HEK293T (cell line): Measurements from ENCODE around the gene PCGF3.
"Not testable (repeated sequence)": the region's sequence is repeated elsewhere in the genome, so short reads cannot be mapped to it uniquely, and the experiment has no call there.

Experiments used
- CTCF ChIA-PET: fragments of 350-600 bp; formaldehyde crosslinking; extraction: SDS; loops from one replicate; lab custom pipeline; 2021; ENCODE audit warnings: antibody characterized with exemption, inconsistent platforms; lab: Yijun Ruan, JAX
- POLR2A ChIA-PET: fragments of 350-600 bp; formaldehyde crosslinking; extraction: SDS; loops from one replicate; lab custom pipeline; 2020; ENCODE audit warnings: antibody characterized with exemption, inconsistent platforms; lab: Yijun Ruan, JAX
- DNase-seq: peaks from one replicate; pipeline ENCODE4 v3.0.0; 2012; ENCODE audit warnings: mixed read lengths; ENCODE audit errors: extremely low spot score
- ARNT ChIP-seq: fragments of 450-650 bp; IDR thresholded peaks from 2 replicates; pipeline ENCODE4 v1.6.1; 2017; ENCODE audit warnings: mild to moderate bottlenecking
- BHLHE40 ChIP-seq: fragments of 450-650 bp; IDR thresholded peaks from 2 replicates; pipeline ENCODE4 v1.6.1; 2016; ENCODE audit warnings: mild to moderate bottlenecking, moderate library complexity, borderline replicate concordance
- CTBP1 ChIP-seq: fragments of 450-650 bp; IDR thresholded peaks from 2 replicates; pipeline ENCODE4 v1.6.1; 2016; ENCODE audit warnings: borderline replicate concordance
- ELF4 ChIP-seq: fragments of 450-650 bp; IDR thresholded peaks from 2 replicates; pipeline ENCODE4 v1.6.1; 2017; ENCODE audit warnings: antibody characterized with exemption
- FOXA1 ChIP-seq: fragments of 450-650 bp; IDR thresholded peaks from 2 replicates; pipeline ENCODE4 v1.6.1; 2016; ENCODE audit warnings: mild to moderate bottlenecking
- FOXK2 ChIP-seq: fragments of 450-650 bp; IDR thresholded peaks from 2 replicates; pipeline ENCODE4 v1.6.1; 2016; ENCODE audit warnings: mild to moderate bottlenecking
- FOXM1 ChIP-seq: fragments of 450-650 bp; IDR thresholded peaks from 2 replicates; pipeline ENCODE4 v1.6.1; 2017; ENCODE audit warnings: mild to moderate bottlenecking, borderline replicate concordance
- HDGF ChIP-seq: fragments of 450-650 bp; IDR thresholded peaks from 2 replicates; pipeline ENCODE4 v1.6.1; 2017; ENCODE audit warnings: antibody characterized with exemption, borderline replicate concordance
- L3MBTL2 ChIP-seq: fragments of 450-650 bp; conservative IDR thresholded peaks from 2 replicates; pipeline ENCODE4 v1.6.1; 2016; ENCODE audit warnings: mild to moderate bottlenecking
- LEF1 ChIP-seq: fragments of 450-650 bp; IDR thresholded peaks from 2 replicates; pipeline ENCODE4 v1.6.1; 2017; ENCODE audit warnings: mild to moderate bottlenecking, borderline replicate concordance
- NFRKB ChIP-seq: fragments of 450-650 bp; IDR thresholded peaks from 2 replicates; pipeline ENCODE4 v1.6.1; 2016; ENCODE audit warnings: mild to moderate bottlenecking, moderate library complexity
- PKNOX1 ChIP-seq: fragments of 450-650 bp; IDR thresholded peaks from 2 replicates; pipeline ENCODE4 v1.6.1; 2016
- SP1 ChIP-seq: fragments of 450-650 bp; IDR thresholded peaks from 2 replicates; pipeline ENCODE4 v1.6.1; 2017
- SUZ12 ChIP-seq: fragments of 450-650 bp; IDR thresholded peaks from 2 replicates; pipeline ENCODE4 v1.6.1; 2016; ENCODE audit warnings: mild to moderate bottlenecking
- TARDBP ChIP-seq: fragments of 450-650 bp; IDR thresholded peaks from 2 replicates; pipeline ENCODE4 v1.6.1; 2016
- ZNF384 ChIP-seq: fragments of 450-650 bp; IDR thresholded peaks from 2 replicates; pipeline ENCODE4 v1.6.1; 2016

Gene PCGF3

GRCh38 chr4:732486-732885, 26.9 kb downstream of the PCGF3 start:
- TF ChIP-seq CTBP1: no peak
- no peak for TF ChIP-seq PKNOX1
- TF ChIP-seq BHLHE40: no peak
- no peak for TF ChIP-seq NFRKB
- TF ChIP-seq SUZ12: no peak
- no peak for TF ChIP-seq SP1
- TF ChIP-seq TARDBP: no peak
- no peak for TF ChIP-seq LEF1
- TF ChIP-seq FOXK2: no peak
- TF ChIP-seq L3MBTL2: no peak
- no peak for TF ChIP-seq ELF4
- ChIA-PET CTCF (no interaction called here), POLR2A (no interaction called here)
- no peak for DNase-seq

- CTCF ChIA-PET: no interaction called here
- no peak for DNase-seq
- no peak for TF ChIP-seq TARDBP
- no peak for TF ChIP-seq LEF1
- no peak for TF ChIP-seq NFRKB
- no peak for TF ChIP-seq ARNT
- POLR2A ChIA-PET: no interaction called here
Measured at GRCh38 chr4:732911-733630, 27.4 kb downstream of the PCGF3 start.

GRCh38 chr4:733631-733980, 28.0 kb downstream of the PCGF3 start:
- TF ChIP-seq PKNOX1 (no peak), SP1 (no peak), ELF4 (no peak), FOXM1 (no peak), TARDBP (no peak), HDGF (no peak), ARNT (no peak), BHLHE40 (no peak), SUZ12 (no peak), ZNF384 (no peak)
- ChIA-PET CTCF (no interaction called here), POLR2A (no interaction called here)
- DNase-seq: no peak

GRCh38 chr4:734075-734474, 28.4 kb downstream of the PCGF3 start:
- no peak for DNase-seq
- ChIA-PET POLR2A (no interaction called here), CTCF (interaction anchor here (0.9 kb wide), 1 partner anchor 9 kb away, joined by 3 read pairs; no protein-coding TSS in a partner anchor)
- TF ChIP-seq HDGF (no peak), ZNF384 (no peak), FOXK2 (no peak), LEF1 (no peak), ARNT (no peak), PKNOX1 (no peak), L3MBTL2 (no peak), SUZ12 (no peak), FOXM1 (no peak), FOXA1 (no peak), TARDBP (no peak), CTBP1 (no peak), SP1 (no peak), NFRKB (no peak)

- ChIA-PET CTCF (interaction anchor here (0.9 kb wide), 1 partner anchor 8 kb away, joined by 3 read pairs; no protein-coding TSS in a partner anchor), POLR2A (no interaction called here)
- no peak for TF ChIP-seq HDGF
- no peak for DNase-seq
Measured at GRCh38 chr4:734951-735350, 29.3 kb downstream of the PCGF3 start.

- POLR2A ChIA-PET: no interaction called here
- no peak for TF ChIP-seq HDGF
- no peak for TF ChIP-seq LEF1
- no peak for TF ChIP-seq FOXK2
- TF ChIP-seq CTBP1: no peak
- no peak for TF ChIP-seq SP1
- no peak for TF ChIP-seq L3MBTL2
- TF ChIP-seq PKNOX1: no peak
- no peak for TF ChIP-seq FOXA1
- no peak for TF ChIP-seq ARNT
- TF ChIP-seq NFRKB: no peak
- no peak for TF ChIP-seq ELF4
- TF ChIP-seq SUZ12: no peak
- DNase-seq: no peak
- CTCF ChIA-PET: no interaction called here
Measured at GRCh38 chr4:735583-735982, 30.0 kb downstream of the PCGF3 start.

GRCh38 chr4:736561-736960, 30.9 kb downstream of the PCGF3 start:
- POLR2A ChIA-PET, CTCF ChIA-PET: not testable (repeated sequence)

More at GRCh38 chr4:736561-736960, 30.9 kb downstream of the PCGF3 start:
- DNase-seq: not testable (repeated sequence)
